H1 (cell line): ENCODE results near the gene DCBLD2. TPM values are rescaled to one million over a fixed set of nuclear protein-coding genes. Genes with fewer than 3 reads are reported as not detected.

Source experiments
- ATF2 ChIP-seq: IDR thresholded peaks from 2 replicates; pipeline ENCODE4 v1.6.1; 2012; ENCODE audit warnings: low read length, inconsistent platforms
- CEBPB ChIP-seq: IDR thresholded peaks from 2 replicates; pipeline ENCODE4 v1.6.1; 2012; ENCODE audit warnings: low read depth, low read length
- EP300 ChIP-seq, 2 experiments: IDR thresholded peaks; 1 replicate in 1 of 2; 2 replicates in 1 of 2; pipeline ENCODE4 v1.6.1; 2011 to 2012; ENCODE audit warnings: low read depth in 2 of 2, low read length in 2 of 2, mild to moderate bottlenecking in 2 of 2, borderline replicate concordance in 1 of 2, inconsistent platforms in 1 of 2, moderate library complexity in 1 of 2
- EZH2 ChIP-seq: fragments of 200-600 bp; sonication (generic); IDR thresholded peaks from 2 replicates; pipeline ENCODE4 v1.7.1; 2012; ENCODE audit warnings: low read depth, mild to moderate bottlenecking, moderate library complexity, low read length, inconsistent platforms; ENCODE audit not compliant: severe bottlenecking
- KDM1A ChIP-seq: fragments of 200-600, 300-600 bp; sonication (generic); IDR thresholded peaks from 2 replicates; pipeline ENCODE4 v1.7.1; 2016; ENCODE audit warnings: mild to moderate bottlenecking, low read length, borderline replicate concordance
- KDM4A ChIP-seq: IDR thresholded peaks from one replicate; pipeline ENCODE4 v1.7.1; 2012; ENCODE audit warnings: low read depth, mild to moderate bottlenecking, moderate library complexity, low read length, inconsistent platforms; ENCODE audit not compliant: severe bottlenecking
- MAX ChIP-seq: IDR thresholded peaks from 2 replicates; pipeline ENCODE4 v1.6.1; 2012; ENCODE audit warnings: inconsistent platforms
- SP4 ChIP-seq: IDR thresholded peaks from 2 replicates; pipeline ENCODE4 v1.6.1; 2012; ENCODE audit warnings: low read length, inconsistent platforms
- TAF1 ChIP-seq: IDR thresholded peaks from 2 replicates; pipeline ENCODE4 v1.6.1; 2011; ENCODE audit warnings: mild to moderate bottlenecking, low read depth, low read length
- polyA plus RNA-seq, 7 experiments: library from polyadenylated mRNA; depleted of rRNA in 3 of 7; stranded (reverse) in 5 of 7; unstranded in 2 of 7; fragments of >200 nt in 5 of 7; fragments of 200-250 nt in 2 of 7; gene quantifications; 1 replicate in 5 of 7; 2 replicates in 1 of 7; 4 replicates in 1 of 7; pipeline versions ENCODE4 v1.2.1 to v1.2.3, GENCODE V29; 2011 to 2013; ENCODE audit warnings: missing spikeins in 2 of 7, mixed read lengths in 2 of 7
- total RNA-seq: library from RNA; stranded (reverse); fragmentation: NEBNext Ultra II Directional; extraction: Animal tissue kit (Norgen Biotek cat#: 25700); gene quantifications from 2 replicates; pipeline ENCODE4 v1.2.1, GENCODE V29; 2021
- TF ChIP-seq, protein P1 (sequence below): fragments of 300-600 bp; sonication (generic); IDR thresholded peaks from 2 replicates; pipeline ENCODE4 v1.7.1; 2012; ENCODE audit warnings: low read length, moderate library complexity, mild to moderate bottlenecking, inconsistent platforms; ENCODE audit not compliant: insufficient replicate concordance

DCBLD2 gene
- total and polyA plus RNA-seq, 2 of the 8 experiments (the other 6 are each of a cell fraction or from before 2014, with no cell fraction given), result 19.6 to 63.8 TPM

DNA sequence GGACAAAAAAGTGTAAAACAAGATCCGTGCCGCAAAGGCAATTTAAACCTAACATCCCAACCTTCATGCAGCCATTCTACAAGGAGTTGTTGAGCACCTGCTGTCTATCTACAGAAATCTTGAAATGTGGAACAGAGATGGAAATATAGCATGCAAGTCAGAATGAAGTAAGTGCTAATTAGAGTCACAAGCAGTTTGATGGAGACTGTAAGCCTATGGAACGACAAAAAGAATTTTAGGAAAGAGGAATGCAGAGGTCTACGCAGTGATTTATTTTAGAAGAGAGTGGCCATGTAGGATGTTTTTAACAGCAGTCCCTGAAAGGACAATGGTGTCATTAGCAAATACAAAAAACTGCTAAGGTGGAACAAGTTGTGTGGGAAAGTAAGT, 851 bp upstream of the DCBLD2 start (continued):
- TF ChIP-seq, protein P1, sequence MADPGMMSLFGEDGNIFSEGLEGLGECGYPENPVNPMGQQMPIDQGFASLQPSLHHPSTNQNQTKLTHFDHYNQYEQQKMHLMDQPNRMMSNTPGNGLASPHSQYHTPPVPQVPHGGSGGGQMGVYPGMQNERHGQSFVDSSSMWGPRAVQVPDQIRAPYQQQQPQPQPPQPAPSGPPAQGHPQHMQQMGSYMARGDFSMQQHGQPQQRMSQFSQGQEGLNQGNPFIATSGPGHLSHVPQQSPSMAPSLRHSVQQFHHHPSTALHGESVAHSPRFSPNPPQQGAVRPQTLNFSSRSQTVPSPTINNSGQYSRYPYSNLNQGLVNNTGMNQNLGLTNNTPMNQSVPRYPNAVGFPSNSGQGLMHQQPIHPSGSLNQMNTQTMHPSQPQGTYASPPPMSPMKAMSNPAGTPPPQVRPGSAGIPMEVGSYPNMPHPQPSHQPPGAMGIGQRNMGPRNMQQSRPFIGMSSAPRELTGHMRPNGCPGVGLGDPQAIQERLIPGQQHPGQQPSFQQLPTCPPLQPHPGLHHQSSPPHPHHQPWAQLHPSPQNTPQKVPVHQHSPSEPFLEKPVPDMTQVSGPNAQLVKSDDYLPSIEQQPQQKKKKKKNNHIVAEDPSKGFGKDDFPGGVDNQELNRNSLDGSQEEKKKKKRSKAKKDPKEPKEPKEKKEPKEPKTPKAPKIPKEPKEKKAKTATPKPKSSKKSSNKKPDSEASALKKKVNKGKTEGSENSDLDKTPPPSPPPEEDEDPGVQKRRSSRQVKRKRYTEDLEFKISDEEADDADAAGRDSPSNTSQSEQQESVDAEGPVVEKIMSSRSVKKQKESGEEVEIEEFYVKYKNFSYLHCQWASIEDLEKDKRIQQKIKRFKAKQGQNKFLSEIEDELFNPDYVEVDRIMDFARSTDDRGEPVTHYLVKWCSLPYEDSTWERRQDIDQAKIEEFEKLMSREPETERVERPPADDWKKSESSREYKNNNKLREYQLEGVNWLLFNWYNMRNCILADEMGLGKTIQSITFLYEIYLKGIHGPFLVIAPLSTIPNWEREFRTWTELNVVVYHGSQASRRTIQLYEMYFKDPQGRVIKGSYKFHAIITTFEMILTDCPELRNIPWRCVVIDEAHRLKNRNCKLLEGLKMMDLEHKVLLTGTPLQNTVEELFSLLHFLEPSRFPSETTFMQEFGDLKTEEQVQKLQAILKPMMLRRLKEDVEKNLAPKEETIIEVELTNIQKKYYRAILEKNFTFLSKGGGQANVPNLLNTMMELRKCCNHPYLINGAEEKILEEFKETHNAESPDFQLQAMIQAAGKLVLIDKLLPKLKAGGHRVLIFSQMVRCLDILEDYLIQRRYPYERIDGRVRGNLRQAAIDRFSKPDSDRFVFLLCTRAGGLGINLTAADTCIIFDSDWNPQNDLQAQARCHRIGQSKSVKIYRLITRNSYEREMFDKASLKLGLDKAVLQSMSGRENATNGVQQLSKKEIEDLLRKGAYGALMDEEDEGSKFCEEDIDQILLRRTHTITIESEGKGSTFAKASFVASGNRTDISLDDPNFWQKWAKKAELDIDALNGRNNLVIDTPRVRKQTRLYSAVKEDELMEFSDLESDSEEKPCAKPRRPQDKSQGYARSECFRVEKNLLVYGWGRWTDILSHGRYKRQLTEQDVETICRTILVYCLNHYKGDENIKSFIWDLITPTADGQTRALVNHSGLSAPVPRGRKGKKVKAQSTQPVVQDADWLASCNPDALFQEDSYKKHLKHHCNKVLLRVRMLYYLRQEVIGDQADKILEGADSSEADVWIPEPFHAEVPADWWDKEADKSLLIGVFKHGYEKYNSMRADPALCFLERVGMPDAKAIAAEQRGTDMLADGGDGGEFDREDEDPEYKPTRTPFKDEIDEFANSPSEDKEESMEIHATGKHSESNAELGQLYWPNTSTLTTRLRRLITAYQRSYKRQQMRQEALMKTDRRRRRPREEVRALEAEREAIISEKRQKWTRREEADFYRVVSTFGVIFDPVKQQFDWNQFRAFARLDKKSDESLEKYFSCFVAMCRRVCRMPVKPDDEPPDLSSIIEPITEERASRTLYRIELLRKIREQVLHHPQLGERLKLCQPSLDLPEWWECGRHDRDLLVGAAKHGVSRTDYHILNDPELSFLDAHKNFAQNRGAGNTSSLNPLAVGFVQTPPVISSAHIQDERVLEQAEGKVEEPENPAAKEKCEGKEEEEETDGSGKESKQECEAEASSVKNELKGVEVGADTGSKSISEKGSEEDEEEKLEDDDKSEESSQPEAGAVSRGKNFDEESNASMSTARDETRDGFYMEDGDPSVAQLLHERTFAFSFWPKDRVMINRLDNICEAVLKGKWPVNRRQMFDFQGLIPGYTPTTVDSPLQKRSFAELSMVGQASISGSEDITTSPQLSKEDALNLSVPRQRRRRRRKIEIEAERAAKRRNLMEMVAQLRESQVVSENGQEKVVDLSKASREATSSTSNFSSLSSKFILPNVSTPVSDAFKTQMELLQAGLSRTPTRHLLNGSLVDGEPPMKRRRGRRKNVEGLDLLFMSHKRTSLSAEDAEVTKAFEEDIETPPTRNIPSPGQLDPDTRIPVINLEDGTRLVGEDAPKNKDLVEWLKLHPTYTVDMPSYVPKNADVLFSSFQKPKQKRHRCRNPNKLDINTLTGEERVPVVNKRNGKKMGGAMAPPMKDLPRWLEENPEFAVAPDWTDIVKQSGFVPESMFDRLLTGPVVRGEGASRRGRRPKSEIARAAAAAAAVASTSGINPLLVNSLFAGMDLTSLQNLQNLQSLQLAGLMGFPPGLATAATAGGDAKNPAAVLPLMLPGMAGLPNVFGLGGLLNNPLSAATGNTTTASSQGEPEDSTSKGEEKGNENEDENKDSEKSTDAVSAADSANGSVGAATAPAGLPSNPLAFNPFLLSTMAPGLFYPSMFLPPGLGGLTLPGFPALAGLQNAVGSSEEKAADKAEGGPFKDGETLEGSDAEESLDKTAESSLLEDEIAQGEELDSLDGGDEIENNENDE, result no peak
- TF ChIP-seq CEBPB (no peak), MAX (no peak), EZH2 (no peak), TAF1 (no peak), EP300 (IDR thresholded peaks at IDR 0.05; ENCODE audit: borderline replicate concordance in 1 of 2, low read depth in 2 of 2, low read length in 2 of 2) (no peak), KDM4A (no peak), ATF2 (no peak), SP4 (no peak), KDM1A (no peak)
